Ramos (cell line): ENCODE measurements around the gene GPR156.
"Not testable (repeated sequence)": the region's sequence is repeated elsewhere in the genome, so short reads cannot be mapped to it uniquely, and the experiment has no call there.

Experiments used
- in situ Hi-C: fragments of 300-500 bp; cut with MboI; formaldehyde crosslinking; loops from one replicate; pipeline ENCODE4 v1.14.3; 2022; ENCODE audit warnings: low sequenced_read_pairs; ENCODE audit not compliant: unreplicated experiment

The GPR156 gene

DNA sequence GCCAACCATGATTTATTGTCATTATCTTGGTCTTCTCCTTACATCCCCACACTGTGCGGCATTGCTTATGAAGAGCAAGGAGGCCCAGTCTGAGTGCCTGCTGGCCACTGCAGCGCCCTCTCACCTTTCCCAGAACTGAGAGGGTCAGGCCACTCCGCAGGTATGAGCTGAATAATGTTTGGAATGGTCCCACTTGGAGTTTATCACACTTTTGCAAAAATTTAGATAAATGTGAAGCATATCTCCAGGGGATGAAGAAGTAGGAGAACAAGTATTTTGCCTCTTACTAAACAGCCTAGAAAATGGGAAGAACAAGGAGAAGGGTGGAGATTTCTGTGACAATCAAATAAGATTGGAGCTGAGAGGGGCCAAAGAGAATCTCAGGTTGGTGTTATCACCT is 116.4 kb downstream of the GPR156 start:
- in situ Hi-C loops: no loop called here

- in situ Hi-C loops: no loop called here
Measured at GRCh38 chr3:120168038-120168437, 117.0 kb downstream of the GPR156 start.

DNA sequence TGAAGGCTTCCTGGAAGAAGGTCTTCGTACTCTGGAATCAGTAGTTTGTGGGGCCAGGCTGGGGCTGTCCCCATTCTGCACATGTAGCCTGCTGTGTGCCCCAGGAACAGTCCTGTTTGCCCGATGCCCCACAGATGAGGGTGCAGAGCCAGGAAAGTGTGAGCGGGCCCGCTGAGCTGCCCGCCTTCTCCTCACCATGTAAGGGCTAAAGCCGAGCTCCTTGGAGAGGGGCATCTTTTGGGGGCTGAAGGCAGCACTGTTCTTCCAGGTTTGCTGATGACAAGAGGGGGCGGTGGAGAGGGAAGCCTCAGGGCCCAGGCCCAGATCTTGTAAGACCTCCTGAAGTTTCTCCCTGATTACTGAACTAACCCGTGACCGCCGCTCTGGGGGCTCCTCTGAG is 117.5 kb downstream of the GPR156 start:
- in situ Hi-C loops: no loop called here

DNA sequence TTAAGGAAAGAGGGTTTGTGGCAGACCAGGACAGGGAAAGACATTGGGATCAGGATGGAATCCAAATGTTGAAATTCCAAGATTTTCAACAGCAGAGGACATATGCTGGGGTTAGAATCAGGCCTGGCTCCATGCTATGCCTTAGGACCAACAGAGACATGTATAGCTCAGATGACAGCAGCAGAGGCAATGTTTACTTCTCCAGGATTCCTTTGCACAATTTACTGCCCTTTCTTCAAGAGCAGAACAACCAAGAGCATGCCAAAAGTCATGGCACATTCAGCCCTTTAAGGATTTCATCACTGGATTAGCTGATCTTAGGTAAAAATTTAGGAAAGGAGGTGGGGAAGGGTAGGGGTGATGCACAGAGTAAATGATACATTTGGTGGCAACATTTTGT is 121.2 kb downstream of the GPR156 start:
- in situ Hi-C loops: no loop called here

DNA sequence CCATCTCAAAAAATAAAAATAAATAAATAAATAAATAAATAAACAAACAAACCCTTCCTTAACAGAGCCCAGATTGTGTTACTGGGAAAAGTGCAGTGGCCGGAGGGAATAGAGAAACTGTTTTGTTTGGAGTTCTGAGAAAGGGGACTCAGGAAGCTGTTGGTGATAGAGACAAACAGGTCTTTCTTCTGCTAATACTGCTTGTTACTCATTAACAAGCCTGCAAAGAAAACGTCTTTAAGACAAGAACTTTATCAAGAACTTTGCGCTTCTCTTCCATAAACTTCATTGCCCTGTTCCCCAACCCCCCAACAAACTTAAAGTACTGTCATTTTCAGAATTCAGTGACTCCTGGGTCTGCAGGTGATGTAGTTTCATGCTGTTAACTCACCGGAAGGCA is 122.0 kb downstream of the GPR156 start:
- in situ Hi-C loops: no loop called here

GRCh38 chr3:120162400-120162799 is 122.6 kb downstream of the GPR156 start:
- in situ Hi-C loops: no loop called here

DNA sequence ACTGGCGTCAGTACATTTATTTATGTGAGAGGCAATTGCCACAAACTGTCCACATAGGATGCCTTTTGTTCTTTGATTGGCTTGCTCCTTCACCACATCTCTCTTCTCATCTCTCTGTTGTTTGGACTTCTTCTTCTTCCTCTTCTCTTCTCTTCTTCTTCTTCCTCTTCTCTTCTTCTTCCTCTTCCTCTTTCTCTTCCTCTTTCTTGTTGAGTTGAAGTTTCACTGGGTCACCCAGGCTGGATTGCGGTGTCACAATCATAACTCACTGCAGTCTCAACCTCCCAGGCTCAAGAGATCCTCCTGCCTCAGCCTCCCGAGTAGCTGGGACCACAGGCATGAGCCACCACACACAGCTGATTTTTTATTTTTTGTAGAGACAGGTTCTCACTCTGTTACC is 123.1 kb downstream of the GPR156 start:
- in situ Hi-C loops: no loop called here

DNA sequence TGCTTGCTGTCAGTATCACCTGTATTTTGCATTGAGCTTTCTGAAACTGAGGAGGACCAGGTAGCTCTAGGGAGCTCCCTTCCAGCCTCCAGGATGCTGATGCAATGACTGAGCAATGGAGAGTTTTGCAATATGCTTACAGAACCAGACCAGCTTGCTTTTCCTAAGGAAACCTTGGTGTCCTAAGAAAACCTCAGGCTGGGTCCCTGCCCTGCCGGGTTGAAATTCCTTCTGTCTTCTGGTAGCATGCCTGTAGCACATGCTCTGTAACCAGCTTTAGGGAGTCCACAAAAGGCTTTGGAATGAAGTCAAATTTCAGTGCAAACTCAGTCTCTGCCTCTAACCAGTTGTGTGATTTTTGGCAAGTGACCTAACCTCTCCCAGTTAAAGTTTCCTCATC is 125.0 kb downstream of the GPR156 start:
- in situ Hi-C loops: no loop called here

DNA sequence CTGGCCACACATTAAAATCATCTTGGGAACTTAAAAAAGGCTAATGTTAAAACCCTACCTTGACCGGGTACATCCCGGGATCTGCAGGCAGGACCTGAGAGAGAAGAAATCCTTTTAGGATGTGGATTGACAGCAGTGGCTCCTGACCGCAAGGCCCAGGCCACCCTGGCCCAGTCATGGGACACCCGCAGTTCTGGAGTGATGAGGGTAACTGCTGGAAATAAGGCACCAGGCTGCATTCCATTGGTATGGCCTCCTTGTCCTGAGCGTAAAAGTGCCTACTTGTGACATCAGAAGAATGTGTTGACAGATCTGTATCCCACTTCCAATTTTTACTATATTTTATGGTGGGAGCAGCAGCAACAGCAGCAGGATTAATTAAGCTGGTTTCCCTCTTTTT is 127.3 kb downstream of the GPR156 start:
- in situ Hi-C loops: no loop called here

DNA sequence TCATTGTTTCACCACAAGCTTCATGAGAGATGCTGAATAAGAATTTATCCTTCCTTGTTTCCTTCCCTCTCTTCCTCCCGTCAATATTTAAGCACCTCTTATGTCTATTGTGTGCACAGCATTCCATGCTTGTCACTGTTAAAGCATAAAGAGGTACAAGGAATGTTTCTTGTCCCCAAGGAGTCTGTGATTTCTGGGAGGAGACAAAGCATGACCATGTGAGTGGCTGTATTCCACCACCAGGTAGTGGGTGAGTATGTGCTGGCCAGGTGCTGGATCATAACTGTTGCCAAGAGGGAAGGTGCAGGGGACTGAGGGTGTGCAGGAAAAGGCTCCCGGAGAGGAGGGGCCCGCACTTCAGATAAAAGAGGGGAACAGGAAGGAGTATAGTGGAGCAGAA is 127.9 kb downstream of the GPR156 start:
- in situ Hi-C loops: no loop called here

- in situ Hi-C loops: no loop called here
Measured at GRCh38 chr3:120156699-120157098, 128.3 kb downstream of the GPR156 start.

- in situ Hi-C loops: not testable (repeated sequence)
Measured at GRCh38 chr3:120155694-120156093, 129.3 kb downstream of the GPR156 start.

- in situ Hi-C loops: no loop called here
Measured at GRCh38 chr3:120155108-120155507, 129.9 kb downstream of the GPR156 start.

GRCh38 chr3:120153294-120153693 is 131.7 kb downstream of the GPR156 start:
- in situ Hi-C loops: no loop called here

- in situ Hi-C loops: no loop called here
Measured at GRCh38 chr3:120151791-120152190, 133.2 kb downstream of the GPR156 start.

GRCh38 chr3:120148187-120148949 is 136.7 kb downstream of the GPR156 start:
- in situ Hi-C loops: no loop called here

- in situ Hi-C loops: no loop called here
Measured at GRCh38 chr3:120147072-120147871, 137.8 kb downstream of the GPR156 start.

GRCh38 chr3:120145542-120146285 is 139.3 kb downstream of the GPR156 start:
- in situ Hi-C loops: no loop called here

DNA sequence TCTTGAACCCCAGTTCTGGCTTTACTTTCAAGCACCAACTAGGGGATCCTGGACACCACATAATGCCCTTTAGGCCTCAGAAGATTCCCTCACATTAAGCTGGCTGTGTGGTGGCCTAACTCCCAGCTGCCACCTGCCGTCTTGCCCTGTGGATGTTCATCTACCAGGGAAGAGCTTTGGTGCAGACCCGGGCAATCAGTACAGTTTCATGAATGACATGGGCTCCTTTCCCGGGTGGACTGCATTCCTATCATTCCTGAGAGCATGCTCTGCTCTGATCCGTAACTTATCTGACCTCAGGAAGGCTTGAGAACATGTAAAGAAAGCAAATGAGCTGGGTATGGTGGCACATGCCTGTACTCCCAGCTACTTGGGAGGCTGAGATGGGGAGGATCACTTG is 140.8 kb downstream of the GPR156 start:
- in situ Hi-C loops: no loop called here

DNA sequence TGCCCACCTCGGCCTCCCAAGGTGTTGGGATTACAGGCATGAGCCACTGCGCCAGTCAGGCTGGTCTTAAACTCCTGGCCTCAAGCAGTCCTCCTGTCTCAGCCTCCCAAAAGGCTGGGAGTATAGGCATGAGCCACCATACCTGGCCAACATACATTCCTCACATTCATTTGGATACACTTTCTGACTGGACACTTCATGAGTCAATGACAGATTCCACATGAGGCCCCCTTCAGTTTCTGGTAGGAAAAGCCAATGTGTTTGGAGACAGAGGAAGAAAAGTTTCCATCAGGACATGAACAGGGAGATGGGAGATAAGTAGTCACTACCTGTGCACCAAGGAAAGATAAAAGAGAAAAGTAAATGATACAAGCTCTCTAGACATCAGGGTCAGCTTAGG is 141.3 kb downstream of the GPR156 start:
- in situ Hi-C loops: no loop called here

GRCh38 chr3:120142236-120142635 is 142.8 kb downstream of the GPR156 start:
- in situ Hi-C loops: no loop called here
